Measurements from ENCODE around the gene EFNA5.

EFNA5 gene

GRCh38 chr5:107658528-107658927, 12.2 kb downstream of the EFNA5 start:
- DNase-seq (ENCODE audit: extremely low read depth, low read depth): no peak
- TF ChIP-seq CTCF (IDR thresholded peaks at IDR 0.05; ENCODE audit: low read depth, low read length): no peak

GRCh38 chr5:107655831-107656230, 14.9 kb downstream of the EFNA5 start:
- no peak for TF ChIP-seq CTCF (IDR thresholded peaks at IDR 0.05; ENCODE audit: low read depth, low read length)
- DNase-seq (ENCODE audit: extremely low read depth, low read depth): no peak

GRCh38 chr5:107654827-107655226, 15.9 kb downstream of the EFNA5 start:
- TF ChIP-seq CTCF (IDR thresholded peaks at IDR 0.05; ENCODE audit: low read depth, low read length): no peak
- no peak for DNase-seq (ENCODE audit: extremely low read depth, low read depth)

GRCh38 chr5:107653685-107654084, 17.1 kb downstream of the EFNA5 start:
- TF ChIP-seq CTCF (IDR thresholded peaks at IDR 0.05; ENCODE audit: low read depth, low read length): no peak
- DNase-seq (ENCODE audit: extremely low read depth, low read depth): no peak

- no peak for TF ChIP-seq CTCF (IDR thresholded peaks at IDR 0.05; ENCODE audit: low read depth, low read length)
- no peak for DNase-seq (ENCODE audit: extremely low read depth, low read depth)
These were observed 17.7 kb downstream of the EFNA5 start for GRCh38 chr5:107652839-107653607.

GRCh38 chr5:107652408-107652807, 18.3 kb downstream of the EFNA5 start:
- TF ChIP-seq CTCF (IDR thresholded peaks at IDR 0.05; ENCODE audit: low read depth, low read length): no peak
- DNase-seq (ENCODE audit: extremely low read depth, low read depth): no peak

GRCh38 chr5:107651325-107651724, 19.4 kb downstream of the EFNA5 start:
- no peak for DNase-seq (ENCODE audit: extremely low read depth, low read depth)
- no peak for TF ChIP-seq CTCF (IDR thresholded peaks at IDR 0.05; ENCODE audit: low read depth, low read length)

Measured in AG09319 (cell line).